Testis (tissue), 3 donors: ENCODE results near the gene MANF. TPM values are rescaled to one million over a fixed set of nuclear protein-coding genes. Genes with fewer than 3 reads are reported as not detected.
A peak's percentile ranks its signal among the peaks of the same experiment; 100 is the strongest.

Source experiments
- DNase-seq: peaks from one replicate; pipeline ENCODE4 v3.0.0-alpha.2; 2019
- H3K27ac ChIP-seq, 2 donors: fragments of 200-600 bp; sonication (generic); one replicate each; pipeline ENCODE4 v1.5.1; 2019
- H3K27me3 ChIP-seq: fragments of 200-600 bp; sonication (generic); one replicate; pipeline ENCODE4 v1.5.1; 2019
- H3K36me3 ChIP-seq: fragments of 200-600 bp; sonication (generic); one replicate; pipeline ENCODE4 v1.5.1; 2017; ENCODE audit warnings: low read depth; ENCODE audit errors: missing control alignments
- H3K4me1 ChIP-seq: fragments of 200-600 bp; sonication (generic); one replicate; pipeline ENCODE4 v1.5.1; 2019
- H3K4me3 ChIP-seq, 2 donors: fragments of 200-600 bp; sonication (generic); one replicate each; pipeline ENCODE4 v1.5.1; 2017 to 2019
- H3K9me3 ChIP-seq: fragments of 200-600 bp; sonication (generic); one replicate; pipeline ENCODE4 v1.5.1; 2017
- POLR2A ChIP-seq: fragments of 450-650 bp; IDR thresholded peaks from one replicate; pipeline ENCODE4 v1.6.1; 2017; ENCODE audit warnings: antibody characterized with exemption, mild to moderate bottlenecking, moderate library complexity
- WGBS, 2 donors: methylation state at CpG; one replicate each; pipeline ENCODE4 v1.1.5; 2018; 5-methylcytosine and 5-hydroxymethylcytosine counted together
- intact Hi-C: fragments of 100-400 bp; cut with DNase I; formaldehyde crosslinking; loops from one replicate; pipeline ENCODE4 v1.15.1; 2023; ENCODE audit warnings: low total_unique reads
- polyA plus RNA-seq: library from polyadenylated mRNA; stranded (reverse); fragments of 350-450 nt; fragmentation: Illumina TruSeq; extraction: RNeasy Lipid Tissue Mini Kit (QIAGEN cat#74804); gene quantifications from one replicate; pipeline ENCODE4 v1.2.3, GENCODE V29; 2014; ENCODE audit warnings: low read depth, low replicate concordance; ENCODE audit not compliant: insufficient read depth
- total RNA-seq, 2 donors: library from RNA; depleted of rRNA; stranded (reverse); fragments of >200 nt; gene quantifications; one replicate each; pipeline ENCODE4 v1.2.3, GENCODE V29; 2016
- TF ChIP-seq, protein P1 (sequence below), 3 experiments: fragments of 450-650 bp in 2 of 3; fragments of 200-600 bp in 1 of 3; sonication (generic) in 1 of 3; IDR thresholded peaks; one replicate each; pipeline ENCODE4 v1.5.1; 2016 to 2019; ENCODE audit warnings: antibody characterized with exemption in 3 of 3, mild to moderate bottlenecking in 2 of 3, moderate library complexity in 1 of 3

MANF gene
- total and polyA plus RNA-seq, 3 donors from 2014 or later, result 48.6 to 167 (median 62.8) TPM

DNA sequence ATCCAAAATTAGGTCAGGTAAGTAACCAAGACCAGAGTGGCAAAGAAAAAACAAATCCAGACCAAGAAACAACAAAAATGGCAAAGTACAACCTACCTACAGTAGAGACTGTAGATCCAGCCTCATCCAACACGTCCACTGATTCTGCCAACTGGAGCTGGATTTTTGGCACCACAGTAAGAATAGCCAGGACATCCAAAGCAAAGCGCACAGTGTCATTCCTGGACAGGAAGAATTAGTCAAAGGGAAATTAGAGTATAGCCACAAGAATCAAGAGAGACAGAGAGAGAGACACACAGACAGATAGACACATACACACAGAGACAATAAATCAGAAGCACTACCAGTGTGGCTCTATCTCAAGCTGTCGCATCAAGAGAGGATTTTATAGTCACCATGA is 37.1 kb downstream of the MANF start:
- H3K27me3 ChIP-seq, result no peaks in the 10 kb centered on the region
- H3K4me3 ChIP-seq, result no peak overlapping the region
- intact Hi-C loops, result no loop called here
- 95 to 96% methylated on average over 3 of the region's 3 CpGs for WGBS, 2 donors
- no peak for DNase-seq
- no peaks in the 10 kb centered on the region for H3K4me1 ChIP-seq
- no peaks in the 10 kb centered on the region for H3K36me3 ChIP-seq
- no peaks in the 10 kb centered on the region for H3K9me3 ChIP-seq
- no peak overlapping the region for H3K27ac ChIP-seq
- TF ChIP-seq, protein P1, sequence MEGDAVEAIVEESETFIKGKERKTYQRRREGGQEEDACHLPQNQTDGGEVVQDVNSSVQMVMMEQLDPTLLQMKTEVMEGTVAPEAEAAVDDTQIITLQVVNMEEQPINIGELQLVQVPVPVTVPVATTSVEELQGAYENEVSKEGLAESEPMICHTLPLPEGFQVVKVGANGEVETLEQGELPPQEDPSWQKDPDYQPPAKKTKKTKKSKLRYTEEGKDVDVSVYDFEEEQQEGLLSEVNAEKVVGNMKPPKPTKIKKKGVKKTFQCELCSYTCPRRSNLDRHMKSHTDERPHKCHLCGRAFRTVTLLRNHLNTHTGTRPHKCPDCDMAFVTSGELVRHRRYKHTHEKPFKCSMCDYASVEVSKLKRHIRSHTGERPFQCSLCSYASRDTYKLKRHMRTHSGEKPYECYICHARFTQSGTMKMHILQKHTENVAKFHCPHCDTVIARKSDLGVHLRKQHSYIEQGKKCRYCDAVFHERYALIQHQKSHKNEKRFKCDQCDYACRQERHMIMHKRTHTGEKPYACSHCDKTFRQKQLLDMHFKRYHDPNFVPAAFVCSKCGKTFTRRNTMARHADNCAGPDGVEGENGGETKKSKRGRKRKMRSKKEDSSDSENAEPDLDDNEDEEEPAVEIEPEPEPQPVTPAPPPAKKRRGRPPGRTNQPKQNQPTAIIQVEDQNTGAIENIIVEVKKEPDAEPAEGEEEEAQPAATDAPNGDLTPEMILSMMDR (IDR thresholded peaks at IDR 0.05), result no peak
- no peak for TF ChIP-seq POLR2A

DNA sequence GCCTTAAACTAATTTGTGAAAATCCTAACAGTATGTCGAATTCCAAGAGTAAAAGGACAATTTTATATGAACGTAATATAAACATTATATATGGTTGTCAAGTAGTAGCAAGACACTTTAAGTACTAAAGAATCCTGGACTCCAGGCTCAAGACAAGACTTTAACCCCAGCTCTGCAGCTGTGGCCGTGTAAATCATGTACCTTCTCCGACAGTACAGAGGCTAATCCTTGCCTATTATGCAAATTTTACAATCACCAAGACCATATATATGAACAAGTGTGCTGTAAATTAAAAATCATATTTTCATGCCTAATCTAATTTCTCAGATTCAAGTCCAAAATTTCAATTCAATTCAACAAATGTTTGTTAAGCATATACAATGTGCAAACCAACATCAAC is 41.8 kb downstream of the MANF start:
- Histone ChIP-seq H3K4me3 (no peak overlapping the region), H3K27me3 (no peaks in the 10 kb centered on the region), H3K36me3 (no peaks in the 10 kb centered on the region), H3K9me3 (no peaks in the 10 kb centered on the region), H3K4me1 (no peaks in the 10 kb centered on the region), H3K27ac (no peak overlapping the region)
- no peak for DNase-seq
- TF ChIP-seq, protein P1 (IDR thresholded peaks at IDR 0.05), result no peak
- no peak for TF ChIP-seq POLR2A
- intact Hi-C loops, result no loop called here
- WGBS, 2 donors, result 90 to 93% methylated on average over 4 of the region's 4 CpGs

DNA sequence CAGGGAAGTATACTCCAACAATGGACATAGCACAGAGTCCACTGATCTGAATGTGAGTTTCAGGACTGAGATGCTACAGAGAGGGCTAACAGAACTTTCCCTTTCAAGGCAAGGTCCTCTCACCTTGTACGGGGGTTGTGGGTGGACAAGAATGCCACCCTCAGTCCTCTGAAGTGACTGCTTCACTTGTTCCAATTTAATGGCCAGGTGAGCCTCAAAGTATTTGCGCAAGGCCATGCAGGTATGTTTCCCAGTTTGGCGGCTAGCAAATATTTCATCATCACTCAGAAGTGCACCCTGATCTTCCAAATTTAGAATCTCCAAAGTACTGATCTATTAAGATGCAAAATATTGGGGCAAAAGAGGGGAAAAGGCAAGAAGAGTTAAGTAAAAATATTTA is 44.0 kb downstream of the MANF start:
- Histone ChIP-seq H3K27me3 (no peaks in the 10 kb centered on the region), H3K36me3 (no peaks in the 10 kb centered on the region), H3K4me1 (no peaks in the 10 kb centered on the region), H3K4me3 (no peak overlapping the region), H3K9me3 (no peaks in the 10 kb centered on the region), H3K27ac (no peak overlapping the region)
- no peak for DNase-seq
- TF ChIP-seq, protein P1 (IDR thresholded peaks at IDR 0.05), result no peak
- TF ChIP-seq POLR2A, result no peak
- 92% methylated on average over 3 of the region's 3 CpGs for WGBS, 2 donors
- intact Hi-C loops, result no loop called here

DNA sequence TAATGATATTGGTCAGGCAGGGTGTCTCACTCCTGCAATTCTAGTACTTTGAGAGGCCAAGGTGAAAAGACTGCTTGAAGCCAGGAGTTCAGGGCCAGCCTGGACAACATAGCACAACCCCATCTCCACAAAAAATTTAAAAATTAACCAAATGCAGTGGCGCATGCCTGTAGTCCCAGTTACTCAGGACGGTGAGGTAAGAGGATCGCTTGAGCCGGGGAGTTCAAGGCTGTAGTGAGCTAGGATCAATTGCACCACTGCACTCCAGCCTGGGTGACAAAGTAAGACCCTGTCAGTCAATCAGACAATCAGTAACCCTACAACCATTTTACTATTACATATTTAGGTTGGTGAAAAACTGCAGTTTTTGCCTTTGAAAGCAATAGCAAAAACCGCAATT is 49.0 kb downstream of the MANF start:
- H3K27me3 ChIP-seq, result no peaks in the 10 kb centered on the region
- DNase-seq, result no peak
- 90 to 92% methylated on average over 5 of the region's 5 CpGs for WGBS, 2 donors
- H3K27ac ChIP-seq, result no peak overlapping the region
- no peaks in the 10 kb centered on the region for H3K36me3 ChIP-seq
- H3K4me1 ChIP-seq, result peaks cover 3% of the 10 kb centered on the region
- no peaks in the 10 kb centered on the region for H3K9me3 ChIP-seq
- H3K4me3 ChIP-seq, result no peak overlapping the region
- TF ChIP-seq, protein P1 (IDR thresholded peaks at IDR 0.05), result no peak
- intact Hi-C loops, result no loop called here

DNA sequence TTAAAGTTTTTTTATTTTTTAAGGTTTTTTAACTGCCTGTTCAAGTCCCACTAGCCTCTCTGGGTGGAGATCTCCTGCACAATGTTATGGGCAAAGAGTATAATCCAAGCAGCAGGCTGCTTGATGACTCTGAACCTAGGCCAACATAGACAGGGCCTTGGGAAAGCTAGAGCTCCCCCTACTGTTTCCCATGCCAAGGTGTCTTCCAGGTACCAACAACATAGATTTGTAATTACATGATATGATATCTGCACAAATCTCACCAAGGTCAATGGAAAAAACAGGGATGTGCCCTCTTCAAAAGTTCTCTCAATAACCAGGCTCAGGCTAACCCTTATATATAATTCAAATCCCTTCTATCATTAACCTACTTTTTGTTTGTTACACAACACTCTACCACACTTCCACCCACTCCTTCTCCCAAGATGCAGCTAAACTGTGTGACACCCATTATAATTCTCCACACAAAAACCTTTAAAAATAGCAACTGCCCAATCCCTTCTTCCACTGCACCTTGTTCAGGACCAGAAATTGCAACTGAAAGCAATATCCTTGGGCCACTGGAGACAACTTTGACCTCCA is 49.7 kb downstream of the MANF start:
- no peaks in the 10 kb centered on the region for H3K9me3 ChIP-seq
- no peaks in the 10 kb centered on the region for H3K36me3 ChIP-seq
- DNase-seq, result peak; percentile 74
- H3K4me3 ChIP-seq, result no peak overlapping the region
- H3K4me1 ChIP-seq, result peaks cover 3% of the 10 kb centered on the region
- H3K27me3 ChIP-seq, result no peaks in the 10 kb centered on the region
- no peak for TF ChIP-seq POLR2A
- TF ChIP-seq, protein P1 (IDR thresholded peaks at IDR 0.05), result peak; percentile 25 to 49 (median 48)
- intact Hi-C loops, result no loop called here
- H3K27ac ChIP-seq, result no peak overlapping the region
